Measurements from ENCODE around the gene NAXD.
"Not testable (repeated sequence)": the region's sequence is repeated elsewhere in the genome, so short reads cannot be mapped to it uniquely, and the experiment has no call there.

NAXD gene

GRCh38 chr13:110593430-110594130 lies 21.8 kb upstream of the NAXD start:
- peak; percentile 61 for DNase-seq (ENCODE audit: low spot score)

- DNase-seq (ENCODE audit: low spot score), result no peak
Measured at GRCh38 chr13:110597041-110597689, 18.2 kb upstream of the NAXD start.

GRCh38 chr13:110600261-110600819 lies 15.0 kb upstream of the NAXD start:
- DNase-seq (ENCODE audit: low spot score), result no peak

- DNase-seq (ENCODE audit: low spot score), result no peak
Measured at GRCh38 chr13:110600980-110601379, 14.4 kb upstream of the NAXD start.

- no peak for DNase-seq (ENCODE audit: low spot score)
Measured at GRCh38 chr13:110605132-110605531, 10.2 kb upstream of the NAXD start.

GRCh38 chr13:110606281-110606680 lies 9.1 kb upstream of the NAXD start:
- not testable (repeated sequence) for DNase-seq (ENCODE audit: low spot score)

- DNase-seq (ENCODE audit: low spot score), result no peak
Measured at GRCh38 chr13:110607675-110608224, 7.6 kb upstream of the NAXD start.

- peak; percentile 53 for DNase-seq (ENCODE audit: low spot score)
Measured at GRCh38 chr13:110610955-110611595, 4.3 kb upstream of the NAXD start.

GRCh38 chr13:110615005-110615321 lies 382 bp upstream of the NAXD start:
- no peak for DNase-seq (ENCODE audit: low spot score)

- peak; percentile 58 for DNase-seq (ENCODE audit: low spot score)
Measured at GRCh38 chr13:110616103-110617101, 1.1 kb downstream of the NAXD start.

GRCh38 chr13:110617321-110618072 lies 2.2 kb downstream of the NAXD start:
- no peak for DNase-seq (ENCODE audit: low spot score)

- no peak for DNase-seq (ENCODE audit: low spot score)
Measured at GRCh38 chr13:110618167-110618566, 2.8 kb downstream of the NAXD start.

- no peak for DNase-seq (ENCODE audit: low spot score)
Measured at GRCh38 chr13:110618780-110619179, 3.4 kb downstream of the NAXD start.

GRCh38 chr13:110620596-110620995 lies 5.3 kb downstream of the NAXD start:
- DNase-seq (ENCODE audit: low spot score), result no peak

GRCh38 chr13:110624766-110625756 lies 9.7 kb downstream of the NAXD start:
- no peak for DNase-seq (ENCODE audit: low spot score)

GRCh38 chr13:110625771-110626321 lies 10.5 kb downstream of the NAXD start:
- no peak for DNase-seq (ENCODE audit: low spot score)

GRCh38 chr13:110626521-110626920 lies 11.2 kb downstream of the NAXD start:
- DNase-seq (ENCODE audit: low spot score), result no peak

- no peak for DNase-seq (ENCODE audit: low spot score)
Measured at GRCh38 chr13:110627351-110627750, 12.0 kb downstream of the NAXD start.

- no peak for DNase-seq (ENCODE audit: low spot score)
Measured at GRCh38 chr13:110627761-110628476, 12.6 kb downstream of the NAXD start.

All from LoVo (cell line).